ENCODE data around the gene KHDC1. TPM values are rescaled to one million over a fixed set of nuclear protein-coding genes. Genes with fewer than 3 reads are reported as not detected.
A peak's percentile ranks its signal among the peaks of the same experiment; 100 is the strongest.

Gene KHDC1
- polyA plus RNA-seq, 3 donors, result 0.13 TPM; not detected in 2

DNA sequence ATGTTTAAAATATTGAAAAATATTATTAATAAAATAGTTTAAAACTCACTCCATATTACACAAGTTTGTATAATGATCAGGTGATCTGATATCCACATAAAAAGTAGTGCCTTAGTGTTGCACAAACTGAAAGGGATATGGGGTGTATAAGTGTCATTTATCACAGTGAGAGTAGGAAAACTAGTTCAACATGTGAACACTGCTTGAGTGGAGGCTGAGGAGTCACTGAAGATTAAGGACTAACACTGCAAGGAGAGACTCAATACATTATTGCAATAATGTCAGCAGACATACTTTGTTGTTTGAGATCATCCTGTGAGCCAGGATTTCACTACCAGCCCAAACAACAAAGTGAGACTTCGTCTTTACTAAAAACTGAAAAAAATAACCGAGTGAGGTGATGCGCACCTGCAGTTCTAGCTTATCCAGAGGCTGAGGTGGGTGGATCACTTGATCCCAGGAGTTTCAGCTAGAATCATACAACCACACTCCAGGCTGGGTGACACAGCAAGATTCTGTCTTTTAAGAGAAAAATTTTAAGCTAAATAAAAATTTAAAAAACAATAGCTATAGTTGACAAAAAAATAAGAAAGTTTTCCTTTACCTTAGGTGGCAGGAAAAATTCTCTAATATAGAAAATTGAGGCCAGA, 35.3 kb downstream of the KHDC1 start:
- no peak overlapping the region for H3K9ac ChIP-seq (ENCODE audit: insufficient read depth, low read length, poor library complexity, severe bottlenecking)
- no peak for DNase-seq
- no peaks in the 10 kb centered on the region for H3K36me3 ChIP-seq (replicated peaks in 1 of 2; ENCODE audit: control insufficient read depth in 1 of 2, insufficient read depth in 2 of 2, low read length in 2 of 2)
- H3K4me1 Mint-ChIP-seq, result peaks cover 2% of the 10 kb centered on the region
- no peaks in the 10 kb centered on the region for H3K36me3 Mint-ChIP-seq
- H3K27me3 ChIP-seq (ENCODE audit: control insufficient read depth in 2 of 2, insufficient read depth in 2 of 2, low read length in 2 of 2), result no peaks in the 10 kb centered on the region
- H3K9me3 Mint-ChIP-seq, result peaks cover 5 to 25% (median 16%) of the 10 kb centered on the region in 7 donors
- no peaks in the 10 kb centered on the region for H4K20me1 ChIP-seq (ENCODE audit: insufficient read depth, low read length)
- intact Hi-C loops (cut with micrococcal nuclease), result no loop called here
- no peak overlapping the region for H3K4me3 Mint-ChIP-seq
- WGBS (ENCODE audit: insufficient coverage), result no CpG with 5 or more reads among the region's 3 CpGs
- TF ChIP-seq, protein P1, sequence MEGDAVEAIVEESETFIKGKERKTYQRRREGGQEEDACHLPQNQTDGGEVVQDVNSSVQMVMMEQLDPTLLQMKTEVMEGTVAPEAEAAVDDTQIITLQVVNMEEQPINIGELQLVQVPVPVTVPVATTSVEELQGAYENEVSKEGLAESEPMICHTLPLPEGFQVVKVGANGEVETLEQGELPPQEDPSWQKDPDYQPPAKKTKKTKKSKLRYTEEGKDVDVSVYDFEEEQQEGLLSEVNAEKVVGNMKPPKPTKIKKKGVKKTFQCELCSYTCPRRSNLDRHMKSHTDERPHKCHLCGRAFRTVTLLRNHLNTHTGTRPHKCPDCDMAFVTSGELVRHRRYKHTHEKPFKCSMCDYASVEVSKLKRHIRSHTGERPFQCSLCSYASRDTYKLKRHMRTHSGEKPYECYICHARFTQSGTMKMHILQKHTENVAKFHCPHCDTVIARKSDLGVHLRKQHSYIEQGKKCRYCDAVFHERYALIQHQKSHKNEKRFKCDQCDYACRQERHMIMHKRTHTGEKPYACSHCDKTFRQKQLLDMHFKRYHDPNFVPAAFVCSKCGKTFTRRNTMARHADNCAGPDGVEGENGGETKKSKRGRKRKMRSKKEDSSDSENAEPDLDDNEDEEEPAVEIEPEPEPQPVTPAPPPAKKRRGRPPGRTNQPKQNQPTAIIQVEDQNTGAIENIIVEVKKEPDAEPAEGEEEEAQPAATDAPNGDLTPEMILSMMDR (IDR thresholded peaks at IDR 0.05), result no peak
- no peaks in the 10 kb centered on the region for H3K4me1 ChIP-seq (ENCODE audit: control insufficient read depth in 1 of 2, insufficient read depth in 2 of 2, low read length in 2 of 2)
- no peak overlapping the region for H3K27ac ChIP-seq (ENCODE audit: low read depth in 1 of 2, low read length in 2 of 2)
- H3K27me3 Mint-ChIP-seq (ENCODE audit: low read depth in 3 of 3), result peaks cover 0 to 3% (median 2%) of the 10 kb centered on the region in 3 donors
- H2AFZ ChIP-seq (ENCODE audit: insufficient read depth, low read depth, low read length, poor library complexity, severe bottlenecking), result no peak overlapping the region
- H3K79me2 ChIP-seq (ENCODE audit: insufficient read depth, low read length), result no peaks in the 10 kb centered on the region
- no peak overlapping the region for H3K27ac Mint-ChIP-seq
- no peak overlapping the region for H3K4me3 ChIP-seq (replicated peaks in 1 of 3; ENCODE audit: low read depth in 2 of 3, low read length in 3 of 3)
- peaks cover 0 to 19% of the 10 kb centered on the region in 2 donors for H3K9me3 ChIP-seq (replicated peaks in 1 of 2; ENCODE audit: control insufficient read depth in 1 of 2, insufficient read depth in 1 of 2, low read length in 2 of 2)
- no peak overlapping the region for H3K4me2 ChIP-seq (replicated peaks; ENCODE audit: extremely low read depth, low read length, poor library complexity, severe bottlenecking)

DNA sequence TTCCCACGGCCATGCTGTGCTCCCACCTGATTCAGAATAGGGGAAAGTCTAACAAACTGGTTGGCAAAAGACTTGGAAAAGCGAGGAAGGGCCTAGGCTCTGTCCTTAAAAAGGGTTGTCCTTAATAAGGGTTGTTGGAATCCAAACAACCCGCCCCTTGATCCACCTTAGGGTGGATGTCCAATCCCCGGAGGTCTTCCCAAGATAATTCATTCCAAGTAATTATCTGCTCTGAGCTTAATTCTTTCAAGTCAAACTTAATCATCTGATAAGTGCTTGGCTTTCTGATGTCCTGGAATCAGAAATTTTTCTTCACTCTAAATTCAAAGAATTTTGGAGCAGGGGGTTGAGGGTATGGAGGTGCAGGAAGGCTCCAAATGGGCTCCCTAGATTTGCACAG, 37.6 kb downstream of the KHDC1 start, which contains the start of gene KHDC1L:
KHDC1L (minus strand) TSS at position 101 of the 400 bp plus-strand sequence; CDS start at position 13, 88 bp downstream.
- no peak for DNase-seq
- Histone ChIP-seq H3K4me2 (replicated peaks; ENCODE audit: extremely low read depth, low read length, poor library complexity, severe bottlenecking) (no peak within 1 kb of the TSS), H2AFZ (ENCODE audit: insufficient read depth, low read depth, low read length, poor library complexity, severe bottlenecking) (no peak within 1 kb of the TSS), H3K9ac (ENCODE audit: insufficient read depth, low read length, poor library complexity, severe bottlenecking) (no peak within 1 kb of the TSS), H3K9me3 (replicated peaks in 1 of 2; ENCODE audit: control insufficient read depth in 1 of 2, insufficient read depth in 1 of 2, low read length in 2 of 2) (peaks cover 0 to 14% of the 10 kb centered on the region in 2 donors), H3K27me3 (ENCODE audit: control insufficient read depth in 2 of 2, insufficient read depth in 2 of 2, low read length in 2 of 2) (no peaks in the 10 kb centered on the region), H3K36me3 (replicated peaks in 1 of 2; ENCODE audit: control insufficient read depth in 1 of 2, insufficient read depth in 2 of 2, low read length in 2 of 2) (no peaks in the 10 kb centered on the region), H3K4me3 (replicated peaks in 1 of 3; ENCODE audit: low read depth in 2 of 3, low read length in 3 of 3) (no peak within 1 kb of the TSS), H4K20me1 (ENCODE audit: insufficient read depth, low read length) (no peaks in the 10 kb centered on the region), H3K4me1 (ENCODE audit: control insufficient read depth in 1 of 2, insufficient read depth in 2 of 2, low read length in 2 of 2) (no peaks in the 10 kb centered on the region), H3K79me2 (ENCODE audit: insufficient read depth, low read length) (no peaks in the 10 kb centered on the region), H3K27ac (ENCODE audit: low read depth in 1 of 2, low read length in 2 of 2) (no peak within 1 kb of the TSS)
- Mint-ChIP-seq H3K4me1 (no peaks in the 10 kb centered on the region), H3K36me3 (no peaks in the 10 kb centered on the region), H3K9me3 (peaks cover 5 to 22% (median 14%) of the 10 kb centered on the region in 7 donors), H3K27me3 (ENCODE audit: low read depth in 3 of 3) (peaks cover 2 to 4% (median 3%) of the 10 kb centered on the region in 3 donors), H3K27ac (peak within 1 kb of the TSS in 2 of 7 donors; percentile 51 to 60), H3K4me3 (no peak within 1 kb of the TSS)
- 100% methylated on average over 1 of the region's 4 CpGs for WGBS (ENCODE audit: insufficient coverage)
- TF ChIP-seq, protein P1 (IDR thresholded peaks at IDR 0.05), result no peak
- intact Hi-C loops (cut with micrococcal nuclease), result no loop called here
